Measurements from ENCODE around the gene SORCS2. TPM values are rescaled to one million over a fixed set of nuclear protein-coding genes. Genes with fewer than 3 reads are reported as not detected.

The SORCS2 gene
- polyA plus RNA-seq, 3 donors, result 0.46 to 0.55 TPM; not detected in 1

GRCh38 chr4:7626531-7626930 lies 434.2 kb downstream of the SORCS2 start:
- Mint-ChIP-seq H3K4me1 (peaks cover 5% of the 10 kb centered on the region), H3K27ac (peak overlapping the region in 1 of 7 donors; percentile 3), H3K27me3 (ENCODE audit: low read depth in 3 of 3) (peaks cover 10 to 18% (median 10%) of the 10 kb centered on the region in 3 donors), H3K36me3 (peaks cover 0 to 3% of the 10 kb centered on the region in 2 donors), H3K4me3 (no peak overlapping the region), H3K9me3 (peaks cover 0 to 26% (median 14%) of the 10 kb centered on the region in 7 donors)
- WGBS (ENCODE audit: insufficient coverage), result 83% methylated on average over 1 of the region's 7 CpGs
- Histone ChIP-seq H3K27me3 (ENCODE audit: control insufficient read depth in 2 of 2, insufficient read depth in 2 of 2, low read length in 2 of 2) (no peaks in the 10 kb centered on the region), H3K9me3 (replicated peaks in 1 of 2; ENCODE audit: control insufficient read depth in 1 of 2, insufficient read depth in 1 of 2, low read length in 2 of 2) (peaks cover 6 to 16% of the 10 kb centered on the region in 2 donors), H3K79me2 (ENCODE audit: insufficient read depth, low read length) (no peaks in the 10 kb centered on the region), H3K9ac (ENCODE audit: insufficient read depth, low read length, poor library complexity, severe bottlenecking) (no peak overlapping the region), H3K4me2 (replicated peaks; ENCODE audit: extremely low read depth, low read length, poor library complexity, severe bottlenecking) (no peak overlapping the region), H4K20me1 (ENCODE audit: insufficient read depth, low read length) (no peaks in the 10 kb centered on the region), H2AFZ (ENCODE audit: insufficient read depth, low read depth, low read length, poor library complexity, severe bottlenecking) (no peak overlapping the region), H3K4me3 (replicated peaks in 1 of 3; ENCODE audit: low read depth in 2 of 3, low read length in 3 of 3) (no peak overlapping the region), H3K27ac (ENCODE audit: low read depth in 1 of 2, low read length in 2 of 2) (no peak overlapping the region), H3K36me3 (replicated peaks in 1 of 2; ENCODE audit: control insufficient read depth in 1 of 2, insufficient read depth in 2 of 2, low read length in 2 of 2) (no peaks in the 10 kb centered on the region), H3K4me1 (ENCODE audit: control insufficient read depth in 1 of 2, insufficient read depth in 2 of 2, low read length in 2 of 2) (no peaks in the 10 kb centered on the region)
- TF ChIP-seq CTCF (IDR thresholded peaks at IDR 0.05), result no peak
- DNase-seq, result no peak
- intact Hi-C loops (cut with micrococcal nuclease), result no loop called here

- Mint-ChIP-seq H3K27ac (no peak overlapping the region), H3K36me3 (peaks cover 2 to 3% of the 10 kb centered on the region in 2 donors), H3K9me3 (peaks cover 0 to 26% (median 14%) of the 10 kb centered on the region in 7 donors), H3K4me1 (peaks cover 8% of the 10 kb centered on the region), H3K4me3 (no peak overlapping the region), H3K27me3 (ENCODE audit: low read depth in 3 of 3) (peaks cover 12 to 27% (median 15%) of the 10 kb centered on the region in 3 donors)
- intact Hi-C loops (cut with micrococcal nuclease), result no loop called here
- H3K79me2 ChIP-seq (ENCODE audit: insufficient read depth, low read length), result no peaks in the 10 kb centered on the region
- H3K27me3 ChIP-seq (ENCODE audit: control insufficient read depth in 2 of 2, insufficient read depth in 2 of 2, low read length in 2 of 2), result peaks cover 0 to 2% of the 10 kb centered on the region in 2 donors
- H4K20me1 ChIP-seq (ENCODE audit: insufficient read depth, low read length), result no peaks in the 10 kb centered on the region
- H2AFZ ChIP-seq (ENCODE audit: insufficient read depth, low read depth, low read length, poor library complexity, severe bottlenecking), result no peak overlapping the region
- H3K9me3 ChIP-seq (replicated peaks in 1 of 2; ENCODE audit: control insufficient read depth in 1 of 2, insufficient read depth in 1 of 2, low read length in 2 of 2), result peaks cover 6 to 16% of the 10 kb centered on the region in 2 donors
- no peak overlapping the region for H3K4me2 ChIP-seq (replicated peaks; ENCODE audit: extremely low read depth, low read length, poor library complexity, severe bottlenecking)
- no peaks in the 10 kb centered on the region for H3K36me3 ChIP-seq (replicated peaks in 1 of 2; ENCODE audit: control insufficient read depth in 1 of 2, insufficient read depth in 2 of 2, low read length in 2 of 2)
- no peak overlapping the region for H3K27ac ChIP-seq (ENCODE audit: low read depth in 1 of 2, low read length in 2 of 2)
- no peak overlapping the region for H3K4me3 ChIP-seq (replicated peaks in 1 of 3; ENCODE audit: low read depth in 2 of 3, low read length in 3 of 3)
- TF ChIP-seq CTCF (IDR thresholded peaks at IDR 0.05), result no peak
- H3K9ac ChIP-seq (ENCODE audit: insufficient read depth, low read length, poor library complexity, severe bottlenecking), result no peak overlapping the region
- WGBS (ENCODE audit: insufficient coverage), result 96% methylated on average over 13 of the region's 18 CpGs
- DNase-seq, result no peak
- no peaks in the 10 kb centered on the region for H3K4me1 ChIP-seq (ENCODE audit: control insufficient read depth in 1 of 2, insufficient read depth in 2 of 2, low read length in 2 of 2)
Measured at GRCh38 chr4:7627251-7628250, 435.2 kb downstream of the SORCS2 start.

Measured in CD14-positive monocyte (primary cell).